ENCODE results near the gene KANSL1. TPM values are rescaled to one million over a fixed set of nuclear protein-coding genes. Genes with fewer than 3 reads are reported as not detected.

The KANSL1 gene
- total RNA-seq, 1 donor from 2014 or later, result 124 TPM

DNA sequence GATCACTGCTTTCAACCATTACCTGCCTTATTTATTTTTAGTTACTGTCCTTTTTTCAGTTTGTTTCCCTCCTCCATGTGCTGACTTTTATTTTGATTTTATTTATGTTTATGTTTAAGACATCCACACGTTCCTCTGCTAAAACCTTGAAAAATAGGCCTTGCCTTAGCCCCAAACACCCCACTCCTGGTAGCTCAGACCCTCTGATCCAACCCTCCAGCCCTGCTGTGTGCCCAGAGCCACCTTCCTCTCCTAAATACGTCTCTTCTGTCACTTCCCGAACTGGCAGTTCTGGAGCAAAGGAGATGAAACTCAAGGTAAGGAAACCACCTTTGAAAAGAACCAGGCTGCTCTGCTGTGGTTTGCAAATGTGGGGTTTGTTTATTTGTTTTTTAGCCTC is 203.5 kb downstream of the KANSL1 start:
- intact Hi-C loops (cut with micrococcal nuclease), result no loop called here

DNA sequence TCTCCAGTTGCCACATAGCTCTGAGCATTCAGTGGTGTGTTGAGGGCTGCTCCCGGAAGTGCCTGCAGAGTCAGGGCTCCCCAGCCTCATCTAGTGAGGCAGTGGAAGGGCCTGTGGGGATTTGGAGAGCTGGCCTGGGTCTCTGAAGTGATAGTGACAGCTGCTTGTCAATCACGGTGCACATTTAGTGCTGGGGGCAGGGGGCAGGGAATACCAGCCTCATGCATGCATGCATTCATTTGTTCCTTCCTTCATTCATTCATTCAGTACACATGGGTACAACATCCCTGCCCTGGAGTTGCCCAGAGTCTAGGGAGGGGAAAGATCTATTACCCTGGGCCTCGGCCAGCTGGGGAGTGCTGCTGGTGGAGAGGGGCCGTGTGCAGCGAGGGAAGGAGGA is 205.5 kb downstream of the KANSL1 start:
- intact Hi-C loops (cut with micrococcal nuclease), result no loop called here

DNA sequence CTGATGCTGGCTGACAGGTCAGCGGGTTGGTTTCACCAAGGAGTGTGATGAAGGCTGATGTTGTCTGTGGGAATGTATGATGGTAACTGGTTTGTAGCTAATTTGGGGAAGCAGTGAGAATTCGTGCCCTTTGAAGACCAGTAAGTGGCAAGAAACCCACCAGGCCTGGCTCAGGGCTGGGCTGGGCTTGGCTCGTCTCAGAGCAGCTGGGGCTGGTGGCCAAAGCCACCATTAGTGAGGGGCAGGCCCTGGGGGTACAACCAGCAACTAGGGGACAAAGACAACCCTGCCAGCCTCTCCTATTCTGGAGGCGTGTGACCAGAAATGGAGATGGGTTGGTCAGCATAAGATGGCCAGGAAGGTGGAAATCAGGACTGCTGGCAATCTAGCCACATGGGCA is 207.2 kb downstream of the KANSL1 start:
- intact Hi-C loops (cut with micrococcal nuclease), result no loop called here

DNA sequence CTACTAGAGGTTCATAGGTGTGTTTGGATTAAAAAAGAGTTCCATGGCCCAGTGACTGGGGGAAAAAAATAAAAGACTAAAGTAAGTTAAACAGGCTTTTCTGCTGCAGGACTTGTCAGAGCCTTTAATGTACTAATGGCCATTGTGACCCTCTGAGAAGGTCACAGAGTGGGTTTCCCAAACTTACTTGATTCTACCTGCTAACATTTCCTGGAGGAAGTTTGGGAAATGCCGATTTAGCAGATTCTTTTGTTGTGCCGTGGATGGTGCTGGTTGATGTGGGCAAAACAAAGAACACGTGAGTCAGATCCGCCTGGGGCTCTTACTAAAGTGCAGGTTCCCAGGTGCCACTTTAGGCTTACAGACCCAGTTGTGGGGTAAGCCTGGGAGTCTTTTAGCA is 207.8 kb downstream of the KANSL1 start:
- intact Hi-C loops (cut with micrococcal nuclease), result no loop called here

GRCh38 chr17:45984368-45984767 is 208.9 kb downstream of the KANSL1 start:
- intact Hi-C loops (cut with micrococcal nuclease), result no loop called here

GRCh38 chr17:45983614-45984310 is 209.5 kb downstream of the KANSL1 start:
- intact Hi-C loops (cut with micrococcal nuclease), result no loop called here

- intact Hi-C loops (cut with micrococcal nuclease), result no loop called here
These were observed 210.2 kb downstream of the KANSL1 start for GRCh38 chr17:45982791-45983613.

GRCh38 chr17:45981306-45981705 is 211.9 kb downstream of the KANSL1 start:
- intact Hi-C loops (cut with micrococcal nuclease), result no loop called here

DNA sequence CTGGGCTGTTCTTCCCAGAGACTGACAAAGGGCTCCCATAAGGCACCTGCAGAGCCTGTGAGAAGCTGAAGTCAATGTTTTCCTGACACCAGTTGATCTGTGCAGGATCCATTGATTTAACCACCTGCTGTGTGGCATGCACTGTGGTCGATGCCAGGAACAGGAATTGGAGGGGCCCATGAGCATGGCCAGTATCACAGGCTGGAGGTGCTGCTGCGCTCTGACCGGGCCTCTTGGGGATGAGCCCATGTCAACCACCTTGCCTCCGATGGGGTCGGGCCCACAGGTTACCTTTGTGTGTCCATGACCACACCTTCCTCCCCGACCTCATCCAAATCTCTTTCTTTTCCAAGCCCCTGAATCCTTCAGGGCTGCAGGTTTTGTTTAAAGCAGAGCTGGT is 212.4 kb downstream of the KANSL1 start:
- intact Hi-C loops (cut with micrococcal nuclease), result no loop called here

Other genes with a start within 250 kb of the KANSL1 start
- gene STH, start 194.2 kb downstream of the KANSL1 start, total RNA-seq, result not detected in 2 replicates
- 2.3 and 3.5 TPM in 2 replicates for gene LRRC37A, start 101.7 kb upstream of the KANSL1 start, total RNA-seq
- gene ARL17B, start 168.3 kb upstream of the KANSL1 start, total RNA-seq, result 16.5 and 23.7 TPM in 2 replicates